Tongue (tissue), 3 donors: ENCODE measurements around the gene PRAMEF7. TPM values are rescaled to one million over a fixed set of nuclear protein-coding genes. Genes with fewer than 3 reads are reported as not detected.
"Not testable (repeated sequence)": the region's sequence is repeated elsewhere in the genome, so short reads cannot be mapped to it uniquely, and the experiment has no call there.

Experiments used
- DNase-seq: peaks from one replicate; pipeline ENCODE4 v3.0.0-alpha.2; 2015
- small RNA-seq: library from RNA; depleted of rRNA; stranded (forward); fragments of <200 nt; gene quantifications from one replicate; pipeline ENCODE3, GENCODE V24; 2014; ENCODE audit warnings: low replicate concordance
- total RNA-seq: library from RNA; depleted of rRNA; stranded (reverse); fragments of >200 nt; gene quantifications from one replicate; pipeline ENCODE4 v1.2.3, GENCODE V29; 2014

The PRAMEF7 gene
- not detected for total RNA-seq

DNA sequence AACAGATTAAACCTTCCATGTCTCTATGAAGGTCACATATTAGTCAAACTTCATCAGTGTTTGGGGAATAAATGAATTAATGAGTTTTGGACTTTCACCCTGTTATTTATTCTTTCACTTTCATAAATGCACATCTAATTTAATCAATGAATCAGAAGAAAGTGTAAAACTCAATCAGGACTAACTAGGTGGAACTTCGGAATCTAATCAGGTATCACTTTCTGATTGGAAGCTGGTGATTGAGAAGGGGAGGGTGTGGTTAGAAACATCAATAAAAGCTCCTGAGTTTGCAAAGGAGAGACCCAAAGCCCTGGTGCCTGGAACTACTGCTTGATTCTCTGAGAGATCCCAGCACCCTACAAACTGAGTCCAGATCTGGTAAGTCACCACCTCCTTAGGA, at the start of gene PRAMEF7:
Gene PRAMEF7, plus strand, starts transcription at position 301 of the 400 bp plus-strand sequence. CDS start 1,083 bp downstream, outside the sequence.
- DNase-seq, result not testable (repeated sequence)

GRCh38 chr1:12878453-12878852, 38.0 kb upstream of the PRAMEF7 start:
- DNase-seq, result not testable (repeated sequence)

DNA sequence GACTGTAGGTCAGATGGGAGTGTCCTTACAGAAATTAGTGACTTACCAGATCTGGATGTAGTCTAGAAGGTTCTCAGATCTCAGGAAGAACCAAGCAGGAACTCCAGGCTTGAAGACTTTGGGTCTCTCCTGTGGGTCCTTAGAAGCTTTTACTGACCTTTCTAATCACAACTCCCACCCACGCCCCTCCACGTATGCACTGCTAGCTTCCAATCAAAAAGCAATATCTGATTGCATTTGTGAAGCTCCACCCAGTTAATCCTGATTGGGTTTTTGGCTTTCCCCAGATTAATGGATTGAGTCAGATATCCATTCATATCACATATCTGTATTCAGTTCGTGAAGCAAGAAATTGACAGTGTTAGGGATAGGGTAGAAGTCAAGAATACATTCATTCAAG, 30.3 kb upstream of the PRAMEF7 start, which contains the start of gene PRAMEF4:
Gene PRAMEF4, minus strand, starts transcription at position 101 of the 400 bp plus-strand sequence. CDS start 2,807 bp downstream, outside the sequence.
- not testable (repeated sequence) for DNase-seq

GRCh38 chr1:12898170-12898569, 18.2 kb upstream of the PRAMEF7 start, which contains the start of gene PRAMEF10:
TSS of gene PRAMEF10 (minus strand) at chr1:12898270. CDS start at chr1:12895847, 2,423 bp downstream.
- not testable (repeated sequence) for DNase-seq

DNA sequence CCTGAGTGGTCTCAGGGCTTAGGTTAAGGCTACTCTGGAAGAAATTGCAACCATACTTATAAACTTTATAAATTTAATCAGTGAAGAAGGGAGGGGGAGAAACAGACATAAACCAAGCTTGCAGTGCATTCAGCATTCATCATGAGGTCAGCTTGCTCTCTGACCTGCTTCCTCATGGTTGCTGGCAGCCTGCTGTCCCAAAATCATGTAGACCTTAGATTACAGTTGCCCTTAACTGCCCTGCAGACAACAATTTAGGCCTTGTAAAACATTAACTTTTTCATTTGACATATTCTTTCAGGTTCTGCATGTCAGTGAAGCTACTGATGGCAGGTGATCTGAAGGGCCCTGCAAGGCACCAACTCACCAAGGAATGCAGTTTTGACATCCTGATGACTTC, 17.2 kb upstream of the PRAMEF7 start:
- not testable (repeated sequence) for DNase-seq

- DNase-seq, result not testable (repeated sequence)
Observed at GRCh38 chr1:12903793-12904572, 12.4 kb upstream of the PRAMEF7 start.

DNA sequence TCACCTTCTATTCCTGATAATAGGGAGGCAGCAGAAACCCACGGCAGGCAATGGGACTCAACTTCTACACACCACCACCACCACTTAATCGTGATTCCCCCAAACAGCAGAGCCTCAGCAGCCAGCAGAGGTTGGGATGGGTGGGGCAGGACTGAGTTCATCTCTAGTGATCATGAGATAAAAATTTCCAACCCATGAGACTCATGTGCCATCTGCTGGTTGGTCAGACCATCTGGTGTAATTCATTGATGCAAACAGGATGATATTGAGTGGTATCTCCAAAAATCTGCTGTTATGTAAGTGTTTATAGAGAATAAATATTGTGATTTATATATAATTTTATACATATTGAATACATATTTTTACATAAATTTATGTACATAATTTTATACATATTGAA, 5.3 kb downstream of the PRAMEF7 start:
- DNase-seq, result not testable (repeated sequence)

GRCh38 chr1:12924368-12924767, 8.0 kb downstream of the PRAMEF7 start:
- not testable (repeated sequence) for DNase-seq

DNA sequence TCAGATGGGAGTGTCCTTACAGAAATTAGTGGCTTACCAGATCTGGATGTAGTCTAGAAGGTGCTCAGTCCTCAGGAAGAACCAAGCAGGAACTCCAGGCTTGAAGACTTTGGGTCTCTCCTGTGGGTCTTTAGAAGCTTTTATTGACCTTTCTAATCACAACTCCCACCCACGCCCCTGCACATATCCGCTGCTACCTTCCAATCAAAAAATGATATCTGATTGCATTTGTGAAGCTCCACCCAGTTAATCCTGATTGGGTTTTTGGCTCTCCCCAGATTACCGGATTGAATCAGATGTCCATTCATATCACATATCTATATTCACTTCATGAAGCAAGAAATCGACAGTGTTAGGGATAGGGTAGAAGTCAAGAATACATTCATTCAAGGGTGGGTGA, 31.1 kb downstream of the PRAMEF7 start, which contains the start of gene PRAMEF6:
Gene PRAMEF6, minus strand, starts transcription at position 101 of the 400 bp plus-strand sequence. CDS start 5,062 bp downstream, outside the sequence.
- not testable (repeated sequence) for DNase-seq

Small RNA genes lying within 50 kb of the gene (small RNA-seq; reads per million reads assigned to genes)
- not detected for gene RNU6-1072P

Other genes starting within 250 kb of the PRAMEF7 start
- gene AADACL3, start 200.5 kb upstream of the PRAMEF7 start, total RNA-seq, result not detected
- gene CFAP107, start 170.4 kb upstream of the PRAMEF7 start, total RNA-seq, result not detected
- gene PRAMEF12, start 142.9 kb upstream of the PRAMEF7 start, total RNA-seq, result not detected
- not detected for gene PRAMEF1, start 125.2 kb upstream of the PRAMEF7 start, total RNA-seq
- not detected for gene PRAMEF11, start 85.2 kb upstream of the PRAMEF7 start, total RNA-seq
- not detected for gene HNRNPCL1, start 67.9 kb upstream of the PRAMEF7 start, total RNA-seq
- not detected for gene PRAMEF2, start 59.5 kb upstream of the PRAMEF7 start, total RNA-seq
- gene PRAMEF4, start 30.4 kb upstream of the PRAMEF7 start, total RNA-seq, result not detected
- gene PRAMEF10, start 18.3 kb upstream of the PRAMEF7 start, total RNA-seq, result not detected
- gene PRAMEF6, start 31.0 kb downstream of the PRAMEF7 start, total RNA-seq, result not detected
- not detected for gene PRAMEF27, start 140.0 kb downstream of the PRAMEF7 start, total RNA-seq
- not detected for gene HNRNPCL3, start 144.2 kb downstream of the PRAMEF7 start, total RNA-seq
- not detected for gene PRAMEF25, start 154.2 kb downstream of the PRAMEF7 start, total RNA-seq
- gene HNRNPCL2, start 200.2 kb downstream of the PRAMEF7 start, total RNA-seq, result not detected
- not detected for gene PRAMEF26, start 239.4 kb downstream of the PRAMEF7 start, total RNA-seq
- gene HNRNPCL4, start 249.0 kb downstream of the PRAMEF7 start, total RNA-seq, result not detected